Measurements from ENCODE around the gene CLEC3B. TPM values are rescaled to one million over a fixed set of nuclear protein-coding genes. Genes with fewer than 3 reads are reported as not detected.

The CLEC3B gene
- total and polyA plus RNA-seq, 10 of the 15 experiments (the other 5 are each of a cell fraction or from before 2014, with no cell fraction given) = 0.23 TPM; not detected in 9

GRCh38 chr3:45042162-45042561 lies 16.1 kb downstream of the CLEC3B start (continued):
- TF ChIP-seq ZNF622 (IDR thresholded peaks at IDR 0.05) = no peak
- peak; percentile 66 for TF ChIP-seq SKIL (IDR thresholded peaks at IDR 0.05; ENCODE audit: low read depth, poor library complexity, severe bottlenecking)
- 0 out of 2 replicates have a peak, but pooled peaks have one; percentile 47 for TF ChIP-seq GATAD2B (conservative IDR thresholded peaks at IDR 0.05; ENCODE audit: low read depth)
- TF ChIP-seq IKZF1 (conservative IDR thresholded peaks at IDR 0.05) = peak; percentile 63; the same call in 1 of the 2 replicates
- TF ChIP-seq MEF2B (IDR thresholded peaks at IDR 0.05; ENCODE audit: partially characterized antibody, poor library complexity, severe bottlenecking) = peak; percentile 87
- TF ChIP-seq BACH1 (IDR thresholded peaks at IDR 0.05; ENCODE audit: borderline replicate concordance) = no peak
- peak; percentile 38; the same call in 1 of the 2 replicates for TF ChIP-seq RELB (IDR thresholded peaks at IDR 0.05; ENCODE audit: low read depth)
- TF ChIP-seq ATF7 (IDR thresholded peaks at IDR 0.05; ENCODE audit: low read depth) = peak; percentile 47; the same call in 1 of the 2 replicates
- TF ChIP-seq TCF12 (IDR thresholded peaks at IDR 0.05; ENCODE audit: low read depth, low read length) = 0 out of 2 replicates have a peak, but pooled peaks have one; percentile 10
- TF ChIP-seq BHLHE40 (IDR thresholded peaks at IDR 0.05; ENCODE audit: borderline replicate concordance in 1 of 2, low read depth in 2 of 2, low read length in 1 of 2) = no peak
- no peak for TF ChIP-seq RB1 (IDR thresholded peaks at IDR 0.05; ENCODE audit: borderline replicate concordance)
